Measurements from ENCODE around the gene AP2B1.
"Not testable (repeated sequence)": the region's sequence is repeated elsewhere in the genome, so short reads cannot be mapped to it uniquely, and the experiment has no call there.

AP2B1 gene

DNA sequence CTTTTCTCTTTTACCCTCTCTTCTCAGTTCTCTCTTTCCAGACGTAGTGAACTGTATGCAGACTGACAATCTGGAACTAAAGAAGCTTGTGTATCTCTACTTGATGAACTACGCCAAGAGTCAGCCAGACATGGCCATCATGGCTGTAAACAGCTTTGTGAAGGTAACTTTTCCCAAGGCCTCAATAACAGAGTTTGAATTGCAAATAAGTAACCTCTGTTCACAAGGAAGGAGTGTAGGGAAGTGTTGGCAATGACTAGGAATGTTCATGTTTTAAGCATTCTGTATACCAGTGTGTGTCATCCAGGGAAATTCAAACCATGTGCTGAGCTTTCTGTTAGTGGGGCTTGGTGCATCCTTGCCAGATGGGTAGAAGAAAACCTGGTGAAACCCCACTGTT lies 18.6 kb downstream of the AP2B1 start:
- no peak for TF ChIP-seq CTCF (IDR thresholded peaks at IDR 0.05; ENCODE audit: low read length, missing control alignments)
- H3K4me3 ChIP-seq (replicated peaks; ENCODE audit: low read depth, low read length): no peak overlapping the region
- DNase-seq (ENCODE audit: low read depth): no peak

DNA sequence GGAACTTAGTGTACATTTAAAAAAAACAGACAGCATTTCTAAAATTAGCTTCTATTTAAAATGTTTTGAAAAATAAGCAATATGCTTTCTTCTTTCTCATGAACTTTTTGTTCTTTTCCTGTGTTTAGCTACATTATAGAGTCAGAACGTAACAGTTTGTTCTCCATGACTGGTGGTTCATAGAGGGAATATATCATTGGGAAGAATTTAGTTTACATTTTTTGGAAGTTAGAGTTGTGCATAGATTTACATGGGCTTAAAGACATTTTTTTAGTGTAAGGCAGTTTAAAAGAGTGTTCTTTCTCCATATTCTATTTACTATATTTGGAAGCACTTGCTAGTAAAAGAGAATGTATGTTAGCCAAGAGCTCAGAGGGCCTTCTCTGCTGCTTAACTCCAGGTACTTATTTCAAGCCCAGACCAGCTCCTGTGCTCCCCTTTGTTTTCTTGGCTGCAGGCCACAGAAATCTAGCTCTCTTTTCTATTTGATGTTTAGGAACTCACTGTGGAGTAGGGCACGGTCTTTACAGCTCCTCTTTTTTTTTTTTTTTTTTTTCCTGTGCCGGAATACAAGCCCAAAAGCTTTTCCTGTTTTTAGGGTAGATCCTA lies 20.2 kb downstream of the AP2B1 start:
- DNase-seq (ENCODE audit: low read depth): no peak
- no peak for TF ChIP-seq CTCF (IDR thresholded peaks at IDR 0.05; ENCODE audit: low read length, missing control alignments)

DNA sequence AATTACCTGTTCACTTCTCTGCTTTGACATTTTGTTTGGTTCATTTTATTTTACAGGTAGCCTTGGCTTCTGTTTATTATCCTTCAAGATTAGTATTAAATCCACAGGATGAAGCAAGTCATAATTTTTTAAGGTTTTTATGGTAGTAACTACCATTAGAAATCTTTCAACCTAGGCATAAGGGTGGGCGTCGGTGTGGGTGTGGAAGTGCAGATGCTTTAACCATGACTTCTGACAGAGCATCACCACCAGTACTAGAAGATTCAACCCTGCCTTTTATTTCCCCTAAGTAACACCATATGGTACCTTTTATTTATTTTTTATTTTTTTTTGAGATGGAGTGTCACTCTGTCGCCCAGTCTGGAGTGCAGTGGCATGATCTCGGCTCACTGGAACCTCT lies 22.7 kb downstream of the AP2B1 start:
- DNase-seq (ENCODE audit: low read depth): no peak
- no peak overlapping the region for H3K4me3 ChIP-seq (replicated peaks; ENCODE audit: low read depth, low read length)
- no peak for TF ChIP-seq CTCF (IDR thresholded peaks at IDR 0.05; ENCODE audit: low read length, missing control alignments)

More for the DNA sequence above, 20.2 kb downstream of the AP2B1 start:
- no peak overlapping the region for H3K4me3 ChIP-seq (replicated peaks; ENCODE audit: low read depth, low read length)

DNA sequence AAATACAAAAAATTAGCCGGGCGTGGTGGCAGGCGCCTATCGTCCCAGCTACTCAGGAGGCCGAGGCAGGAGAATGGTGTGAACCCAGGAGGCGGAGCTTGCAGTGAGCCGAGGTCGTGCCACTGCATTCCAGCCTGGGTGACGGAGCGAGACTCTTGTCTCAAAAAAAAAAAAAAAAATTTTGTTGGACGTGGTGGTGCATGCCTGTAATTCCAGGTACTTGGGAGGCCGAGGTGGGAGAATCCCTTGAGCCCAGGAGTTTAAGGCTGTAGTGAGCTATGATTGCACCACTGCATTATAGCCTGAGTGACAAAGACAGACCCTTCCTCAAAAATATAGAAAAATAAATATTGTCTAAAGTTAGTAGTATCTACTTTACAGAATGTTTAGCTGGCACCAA lies 23.6 kb downstream of the AP2B1 start:
- not testable (repeated sequence) for DNase-seq (ENCODE audit: low read depth); H3K4me3 ChIP-seq (replicated peaks; ENCODE audit: low read depth, low read length)

- peak; percentile 78 for DNase-seq (ENCODE audit: low read depth)
Observed at GRCh38 chr17:35612924-35613521, 25.9 kb downstream of the AP2B1 start.

GRCh38 chr17:35614810-35615209 lies 27.7 kb downstream of the AP2B1 start:
- no peak overlapping the region for H3K4me3 ChIP-seq (replicated peaks; ENCODE audit: low read depth, low read length)
- no peak for DNase-seq (ENCODE audit: low read depth)
- TF ChIP-seq CTCF (IDR thresholded peaks at IDR 0.05; ENCODE audit: low read length, missing control alignments): no peak

More at GRCh38 chr17:35612924-35613521, 25.9 kb downstream of the AP2B1 start:
- TF ChIP-seq CTCF (IDR thresholded peaks at IDR 0.05; ENCODE audit: low read length, missing control alignments): peak; percentile 79
- H3K4me3 ChIP-seq (replicated peaks; ENCODE audit: low read depth, low read length): no peak overlapping the region

DNA sequence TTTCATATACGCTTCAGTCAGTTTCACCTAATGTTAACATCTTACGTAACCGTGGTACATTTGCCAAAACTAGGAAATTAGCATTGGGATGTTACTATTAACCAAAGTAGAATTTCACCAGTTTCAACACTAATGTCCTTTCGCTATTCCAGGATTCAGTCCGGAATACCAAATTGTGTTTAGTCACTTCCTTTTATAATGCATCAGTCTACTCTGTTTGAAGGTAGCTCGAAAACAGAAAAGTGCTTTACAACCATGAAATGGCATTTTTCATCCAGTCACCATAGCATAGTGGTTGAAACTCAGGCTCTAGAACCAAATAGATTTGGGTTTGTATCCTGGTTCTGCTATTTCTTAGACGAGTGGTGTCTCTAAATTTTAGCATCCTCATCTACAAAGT lies 29.4 kb downstream of the AP2B1 start:
- TF ChIP-seq CTCF (IDR thresholded peaks at IDR 0.05; ENCODE audit: low read length, missing control alignments): no peak
- H3K4me3 ChIP-seq (replicated peaks; ENCODE audit: low read depth, low read length): no peak overlapping the region
- no peak for DNase-seq (ENCODE audit: low read depth)
